NCI-H2196 (cell line): ENCODE measurements around the gene SBK2.
"Not testable (repeated sequence)": the region's sequence is repeated elsewhere in the genome, so short reads cannot be mapped to it uniquely, and the experiment has no call there.

Experiments used
- DNase-seq: peaks from one replicate; lab custom pipeline; 2025; ENCODE audit not compliant: unreplicated experiment; lab: John Stamatoyannopoulos, UW

Gene SBK2

GRCh38 chr19:55503502-55504251, 33.3 kb downstream of the SBK2 start:
- peak; percentile 99 for DNase-seq

- no peak for DNase-seq
Measured at GRCh38 chr19:55503157-55503501, 33.8 kb downstream of the SBK2 start.

GRCh38 chr19:55502197-55502952, 34.6 kb downstream of the SBK2 start:
- no peak for DNase-seq

- DNase-seq = no peak
Measured at GRCh38 chr19:55500368-55500952, 36.5 kb downstream of the SBK2 start.

GRCh38 chr19:55498246-55498840, 38.6 kb downstream of the SBK2 start:
- no peak for DNase-seq

- no peak for DNase-seq
Measured at GRCh38 chr19:55497763-55498162, 39.2 kb downstream of the SBK2 start.

GRCh38 chr19:55496820-55497219, 40.1 kb downstream of the SBK2 start:
- not testable (repeated sequence) for DNase-seq

GRCh38 chr19:55495646-55496349, 41.1 kb downstream of the SBK2 start:
- DNase-seq = no peak

- no peak for DNase-seq
Measured at GRCh38 chr19:55494172-55494761, 42.7 kb downstream of the SBK2 start.

GRCh38 chr19:55493645-55494171, 43.2 kb downstream of the SBK2 start:
- no peak for DNase-seq

GRCh38 chr19:55493052-55493644, 43.8 kb downstream of the SBK2 start:
- DNase-seq = no peak

- peak; percentile 82 for DNase-seq
Measured at GRCh38 chr19:55492362-55492944, 44.5 kb downstream of the SBK2 start.

- peak; percentile 33 for DNase-seq
Measured at GRCh38 chr19:55491546-55492360, 45.2 kb downstream of the SBK2 start.

- no peak for DNase-seq
Measured at GRCh38 chr19:55490478-55491432, 46.2 kb downstream of the SBK2 start.

GRCh38 chr19:55489711-55490477, 47.0 kb downstream of the SBK2 start:
- DNase-seq = no peak

GRCh38 chr19:55488986-55489710, 47.8 kb downstream of the SBK2 start:
- DNase-seq = no peak
